ENCODE measurements around the gene CDH2. TPM values are rescaled to one million over a fixed set of nuclear protein-coding genes. Genes with fewer than 3 reads are reported as not detected.

Gene CDH2
- total and polyA plus RNA-seq, 2 experiments from 2014 or later = 14.7 to 36.9 TPM

- TF ChIP-seq REST (IDR thresholded peaks at IDR 0.05; ENCODE audit: unreplicated experiment) (no peak), EZH2phosphoT487 (IDR thresholded peaks at IDR 0.05; ENCODE audit: unreplicated experiment) (no peak), NANOG (IDR thresholded peaks at IDR 0.05; ENCODE audit: borderline replicate concordance) (no peak), EZH2 (IDR thresholded peaks at IDR 0.05; ENCODE audit: low read depth, unreplicated experiment) (no peak), CREB1 (CRISPR knock-in tag; IDR thresholded peaks at IDR 0.05; ENCODE audit: low read depth) (no peak)
These were observed 227.9 kb downstream of the CDH2 start (continued) for GRCh38 chr18:27948986-27949385.

GRCh38 chr18:27942706-27943105, 234.2 kb downstream of the CDH2 start:
- H3K36me3 Mint-ChIP-seq (ENCODE audit: low read depth) = no peaks in the 10 kb centered on the region
- H3K27me3 Mint-ChIP-seq (ENCODE audit: insufficient read depth, low read depth, poor library complexity) = no peaks in the 10 kb centered on the region
- no peak overlapping the region for H3K4me3 ChIP-seq
- H3K9me3 Mint-ChIP-seq = no peaks in the 10 kb centered on the region; the same call in 2 of the 3 replicates
- ATAC-seq (no peak), DNase-seq (ENCODE audit: low spot score) (no peak)
- no peaks in the 10 kb centered on the region for H3F3A ChIP-seq (replicated peaks; ENCODE audit: low read depth)
- no peaks in the 10 kb centered on the region for H3K4me1 Mint-ChIP-seq
- H4K20me1 ChIP-seq (replicated peaks; ENCODE audit: insufficient read depth) = no peaks in the 10 kb centered on the region
- no peaks in the 10 kb centered on the region for H3K9me2 ChIP-seq (ENCODE audit: insufficient read depth)
- no peak for TF ChIP-seq ZNF462 (CRISPR knock-in tag; IDR thresholded peaks at IDR 0.05)
- no peak for TF ChIP-seq STAT1 (IDR thresholded peaks at IDR 0.05; ENCODE audit: unreplicated experiment)
- TF ChIP-seq REST (IDR thresholded peaks at IDR 0.05; ENCODE audit: unreplicated experiment) = no peak
- no peak for TF ChIP-seq EZH2 (IDR thresholded peaks at IDR 0.05; ENCODE audit: low read depth, unreplicated experiment)
- no peak for TF ChIP-seq ZNF331 (CRISPR knock-in tag; IDR thresholded peaks at IDR 0.05; ENCODE audit: low read depth)
- no peak for TF ChIP-seq POLR2AphosphoS5 (IDR thresholded peaks at IDR 0.05; ENCODE audit: low read depth)
- no peak for TF ChIP-seq NANOG (IDR thresholded peaks at IDR 0.05; ENCODE audit: borderline replicate concordance)
- no peak overlapping the region for H3K27ac Mint-ChIP-seq
- H3K27me3 ChIP-seq (ENCODE audit: insufficient read depth) = no peaks in the 10 kb centered on the region
- no peak overlapping the region for H3K4me2 ChIP-seq
- H2AFZ ChIP-seq = no peak overlapping the region
- H3K4me1 ChIP-seq (ENCODE audit: insufficient read depth) = no peaks in the 10 kb centered on the region
- no peaks in the 10 kb centered on the region for H3K36me3 ChIP-seq (ENCODE audit: insufficient read depth)
- H3K4me3 Mint-ChIP-seq = no peak overlapping the region
- H3K27ac ChIP-seq (ENCODE audit: low read depth) = no peak overlapping the region
- no peaks in the 10 kb centered on the region for H3K79me2 ChIP-seq (replicated peaks; ENCODE audit: insufficient read depth)
